Left cardiac atrium (tissue), 4 donors: ENCODE measurements around the gene PDE4A. TPM values are rescaled to one million over a fixed set of nuclear protein-coding genes. Genes with fewer than 3 reads are reported as not detected.

Source experiments
- ATAC-seq, 2 donors: fragments of 200-7000 bp; cut with Tn5 transposase; one replicate each; pipeline ENCODE4 v1.9.1; 2020; ENCODE audit warnings: mild to moderate bottlenecking in 2 of 2, moderate library complexity in 2 of 2
- DNase-seq: peaks from one replicate; pipeline ENCODE4 v3.0.0-alpha.2; 2020
- intact Hi-C, 2 donors: fragments of 100-400 bp; cut with DNase I; formaldehyde crosslinking; loops; one replicate each; pipeline versions ENCODE4 v1.14.1 to v1.15.1; 2022 to 2023
- total RNA-seq, 2 donors: library from RNA; stranded (reverse); fragmentation: NEBNext Ultra II Directional; extraction: Animal tissue kit (Norgen Biotek cat#: 25700); gene quantifications; one replicate each; pipeline ENCODE4 v1.2.1, GENCODE V29; 2021
- donor health status: DM: no; HTN: yes; CAD: no.
- donor health status: DM: no; HTN: yes; CAD: no; lungs with severe emphysema.
- donor health status: DM: yes; HTN: yes; CAD: no.
- donor health status: Dilated cardiomyopathy.

PDE4A gene
- total RNA-seq, 2 donors from 2014 or later: 13.5 to 13.7 TPM

DNA sequence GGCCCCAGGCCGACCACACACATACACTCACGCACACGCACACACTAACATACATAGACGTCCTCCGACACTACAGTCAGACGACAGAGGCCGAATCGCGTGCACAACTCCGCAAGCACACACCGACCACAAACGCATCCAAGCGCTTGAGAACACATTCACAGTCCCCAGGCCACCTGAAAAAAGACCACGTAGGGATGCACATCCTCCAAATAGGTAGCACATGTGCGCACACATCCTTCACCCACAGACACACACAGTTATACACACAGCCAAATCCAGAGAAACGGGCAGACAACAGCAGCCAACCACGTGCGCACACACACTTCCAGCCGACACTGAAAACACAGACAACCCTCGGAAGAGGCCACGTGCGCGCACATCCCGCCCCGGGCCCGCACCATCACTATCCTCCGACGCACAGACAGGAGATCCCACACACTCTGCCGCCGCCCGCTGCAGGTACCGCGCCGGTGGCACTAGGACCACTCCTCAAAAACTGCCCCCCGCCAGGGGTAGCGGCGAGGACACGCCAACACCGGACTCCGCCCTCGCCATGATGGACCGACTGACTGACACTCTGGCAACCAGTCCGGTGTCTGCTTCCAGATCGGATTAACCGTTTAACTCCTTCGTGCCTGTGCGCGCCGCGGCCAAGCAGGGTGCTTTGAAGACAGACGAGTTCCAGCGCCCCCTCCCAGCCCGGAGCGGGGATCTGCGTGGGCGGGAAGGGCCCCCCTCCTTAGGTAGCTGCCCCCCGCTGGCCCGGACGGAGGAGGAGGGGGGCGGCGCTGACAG, 493 bp upstream of the PDE4A start:
- intact Hi-C loops: no loop called here
- ATAC-seq (no peak), DNase-seq (no peak)

DNA sequence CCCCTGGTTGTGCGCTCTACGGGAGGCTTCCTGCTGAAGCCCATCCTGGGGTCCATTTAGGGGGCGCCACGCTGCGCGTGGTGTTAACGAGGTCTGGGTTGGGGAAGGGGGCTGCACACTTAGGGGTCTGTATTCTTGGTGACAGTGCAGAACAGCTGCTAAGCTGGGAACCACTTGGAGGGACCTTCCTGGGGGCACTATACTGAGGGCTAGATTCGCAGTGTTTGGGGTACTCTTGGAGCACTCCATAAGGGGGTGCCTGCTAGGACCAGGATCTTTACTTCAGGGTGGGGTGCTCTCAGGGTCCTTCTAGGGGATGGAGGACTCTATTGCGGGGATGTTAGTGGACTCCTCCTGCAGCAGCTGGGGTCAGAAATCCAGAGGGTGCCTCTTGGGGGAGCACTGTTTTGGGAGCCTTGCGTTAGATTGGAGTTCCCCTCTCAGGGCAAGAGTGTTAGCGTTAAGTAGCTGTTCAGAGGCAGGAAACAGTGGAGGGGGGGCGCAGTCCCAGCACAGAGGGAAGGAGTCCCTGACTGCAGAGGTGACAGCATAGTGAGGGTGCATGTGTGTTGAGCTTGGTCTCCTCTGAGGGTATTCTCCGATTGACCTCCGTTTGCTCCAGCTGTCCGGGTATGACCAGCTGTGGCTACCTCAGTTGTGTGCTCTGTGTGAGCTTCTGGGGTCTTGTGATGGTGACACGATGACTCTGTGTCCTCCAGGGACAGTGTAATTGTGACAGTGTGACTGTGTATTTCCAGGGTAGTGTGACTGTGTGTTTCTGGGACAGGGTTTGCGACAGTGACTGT, 1.1 kb downstream of the PDE4A start:
- ATAC-seq (no peak), DNase-seq (no peak)
- intact Hi-C loops: loop anchor here in 1 of 2 donors (2.0 kb wide), 1 partner anchor 17 kb away; no protein-coding TSS in a partner anchor

DNA sequence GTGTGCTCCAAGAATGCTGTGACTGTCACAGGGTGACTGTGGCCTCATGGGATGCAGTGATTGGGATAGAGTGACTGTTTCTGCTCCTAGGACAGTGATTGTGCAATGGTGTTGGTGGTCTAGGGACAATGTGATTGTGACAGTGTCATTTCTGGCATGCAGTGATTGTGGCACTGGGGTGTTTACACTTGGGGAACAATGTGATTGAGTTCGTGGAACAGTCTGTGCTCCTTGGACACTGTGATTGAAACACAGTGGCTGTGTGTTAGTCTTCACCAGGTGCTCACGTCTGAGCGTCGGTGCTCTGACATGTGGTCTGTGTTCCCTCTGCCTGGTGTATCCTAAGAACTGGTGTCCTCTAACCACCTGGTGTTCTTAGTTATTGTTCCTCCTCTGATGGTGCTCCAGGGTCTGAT, 1.7 kb downstream of the PDE4A start:
- ATAC-seq (no peak), DNase-seq (no peak)
- intact Hi-C loops: loop anchor here in 1 of 2 donors (2.0 kb wide), 1 partner anchor 17 kb away; no protein-coding TSS in a partner anchor

DNA sequence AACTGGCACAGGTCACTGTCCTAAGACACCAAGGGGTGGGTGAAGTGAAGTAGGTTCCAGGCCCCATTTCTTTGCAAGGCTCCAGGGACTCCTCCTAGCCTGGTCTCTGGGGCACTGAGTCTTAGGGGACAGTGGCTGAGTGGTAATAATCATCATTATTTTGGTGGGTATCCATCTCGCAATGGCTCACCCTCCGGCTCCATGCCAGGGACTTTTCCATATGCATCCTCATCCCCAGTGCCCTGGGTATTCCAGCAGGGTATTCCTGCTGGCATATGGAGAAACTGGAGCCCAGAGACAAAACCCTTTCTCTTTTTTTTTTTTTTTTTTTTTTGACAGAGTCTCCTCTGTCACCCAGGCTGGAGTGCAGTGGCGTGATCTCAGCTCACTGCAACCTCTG, 2.5 kb downstream of the PDE4A start:
- no peak for DNase-seq
- intact Hi-C loops: loop anchor here in 1 of 2 donors (2.0 kb wide), 1 partner anchor 18 kb away; no protein-coding TSS in a partner anchor

DNA sequence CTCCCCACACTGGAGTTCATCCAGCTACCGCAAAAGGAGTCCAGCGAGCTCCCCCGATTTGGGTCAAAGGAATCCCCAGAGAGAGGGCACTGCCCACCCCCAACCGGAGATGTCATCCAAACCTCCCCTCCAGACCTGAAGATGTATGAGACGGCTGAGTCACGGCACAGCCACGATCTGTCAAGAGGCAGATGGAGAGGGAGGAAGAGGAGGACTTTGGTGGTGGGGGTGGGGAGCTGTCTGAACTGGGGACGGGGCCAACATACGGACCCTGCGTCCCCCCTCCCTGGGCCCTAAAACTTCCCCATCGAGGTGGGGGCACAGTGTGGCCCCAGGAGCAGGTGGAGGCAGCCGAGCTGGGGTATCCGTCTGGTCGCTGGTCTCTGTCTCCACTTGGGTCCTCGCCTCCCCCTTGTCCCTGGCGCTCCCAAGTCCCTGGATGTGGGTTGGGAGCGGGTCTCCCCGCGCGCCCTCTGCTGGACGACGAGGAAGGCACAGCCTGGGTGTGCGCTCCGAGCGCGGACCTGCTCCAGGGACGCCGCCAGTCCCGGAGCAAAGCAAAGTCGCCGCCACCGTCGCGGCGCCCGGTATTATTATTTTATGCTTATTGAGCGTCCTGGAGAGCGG, 3.8 kb downstream of the PDE4A start:
- peak; percentile 84 to 90 for ATAC-seq
- intact Hi-C loops: no loop called here
- DNase-seq: peak; percentile 82

More for the DNA sequence above, 2.5 kb downstream of the PDE4A start:
- ATAC-seq: no peak

DNA sequence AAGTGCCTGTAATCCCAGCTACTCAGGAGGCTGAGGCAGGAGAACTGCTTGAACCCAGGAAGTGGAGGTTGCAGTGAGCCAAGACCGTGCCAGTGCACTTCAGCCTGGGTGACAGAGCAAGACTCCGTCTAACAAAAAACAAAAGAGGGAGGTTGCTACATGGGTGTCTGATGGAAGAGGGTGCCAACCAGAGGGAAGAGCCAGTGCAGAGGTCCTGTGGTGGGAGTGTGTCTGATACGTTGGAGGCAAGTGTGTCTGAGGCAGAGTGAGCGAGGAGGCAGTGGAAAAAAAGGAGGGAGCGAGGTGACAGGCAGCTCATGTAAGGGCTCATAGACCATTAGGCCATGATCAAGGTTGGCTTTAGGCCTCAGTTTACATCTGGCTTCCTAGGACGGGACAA, 6.8 kb downstream of the PDE4A start:
- intact Hi-C loops: no loop called here
- DNase-seq (no peak), ATAC-seq (no peak)

DNA sequence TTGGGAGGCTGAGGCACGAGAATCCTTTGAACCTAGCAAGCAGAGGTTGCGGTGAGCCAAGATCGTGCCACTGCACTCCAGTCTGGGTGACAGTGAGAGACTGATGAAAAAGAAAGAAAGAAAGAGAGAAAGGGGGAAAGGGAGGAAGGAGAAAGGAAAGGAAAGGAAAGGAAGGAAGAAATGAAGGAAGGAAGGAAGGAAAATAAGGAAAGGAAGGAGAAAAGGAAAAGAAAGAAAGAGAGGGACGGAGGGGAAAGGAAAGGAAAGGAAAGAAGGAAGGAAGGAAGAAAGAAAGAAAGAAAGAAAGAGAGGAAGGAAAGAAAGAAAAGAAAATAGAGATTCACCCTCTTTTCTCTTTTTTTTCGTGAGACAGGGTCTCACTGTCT, 8.7 kb downstream of the PDE4A start:
- ATAC-seq (no peak), DNase-seq (no peak)
- intact Hi-C loops: no loop called here

DNA sequence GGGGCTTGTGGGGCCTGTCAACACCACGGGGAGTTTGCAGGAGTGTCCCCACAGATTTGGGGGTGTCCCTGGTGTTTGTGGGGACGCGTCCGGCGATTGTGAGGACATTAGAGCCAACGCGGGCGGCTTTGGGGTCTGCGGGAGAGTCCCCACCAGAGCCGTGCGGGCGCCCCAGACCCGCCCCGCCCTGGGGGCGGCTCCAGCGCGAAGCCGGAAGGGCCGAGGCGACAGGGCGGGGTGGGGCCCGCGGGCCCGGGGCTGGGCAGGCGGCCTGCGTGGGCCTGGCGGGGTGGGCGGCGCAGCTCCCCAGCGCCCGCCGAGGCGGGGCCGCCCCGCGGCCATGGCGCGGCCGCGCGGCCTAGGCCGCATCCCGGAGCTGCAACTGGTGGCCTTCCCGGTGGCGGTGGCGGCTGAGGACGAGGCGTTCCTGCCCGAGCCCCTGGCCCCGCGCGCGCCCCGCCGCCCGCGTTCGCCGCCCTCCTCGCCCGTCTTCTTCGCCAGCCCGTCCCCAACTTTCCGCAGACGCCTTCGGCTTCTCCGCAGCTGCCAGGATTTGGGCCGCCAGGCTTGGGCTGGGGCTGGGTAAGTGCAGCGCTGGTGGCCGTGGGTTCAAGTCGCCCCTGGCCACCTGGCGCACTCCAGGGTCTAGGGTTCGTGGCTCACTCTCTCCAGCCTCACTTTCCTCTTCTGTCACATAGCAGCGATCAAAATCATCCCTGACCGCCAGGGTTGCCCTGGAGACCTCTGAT, 10.3 kb downstream of the PDE4A start:
- ATAC-seq: peak; percentile 79 to 85
- intact Hi-C loops: no loop called here
- DNase-seq: peak; percentile 80

DNA sequence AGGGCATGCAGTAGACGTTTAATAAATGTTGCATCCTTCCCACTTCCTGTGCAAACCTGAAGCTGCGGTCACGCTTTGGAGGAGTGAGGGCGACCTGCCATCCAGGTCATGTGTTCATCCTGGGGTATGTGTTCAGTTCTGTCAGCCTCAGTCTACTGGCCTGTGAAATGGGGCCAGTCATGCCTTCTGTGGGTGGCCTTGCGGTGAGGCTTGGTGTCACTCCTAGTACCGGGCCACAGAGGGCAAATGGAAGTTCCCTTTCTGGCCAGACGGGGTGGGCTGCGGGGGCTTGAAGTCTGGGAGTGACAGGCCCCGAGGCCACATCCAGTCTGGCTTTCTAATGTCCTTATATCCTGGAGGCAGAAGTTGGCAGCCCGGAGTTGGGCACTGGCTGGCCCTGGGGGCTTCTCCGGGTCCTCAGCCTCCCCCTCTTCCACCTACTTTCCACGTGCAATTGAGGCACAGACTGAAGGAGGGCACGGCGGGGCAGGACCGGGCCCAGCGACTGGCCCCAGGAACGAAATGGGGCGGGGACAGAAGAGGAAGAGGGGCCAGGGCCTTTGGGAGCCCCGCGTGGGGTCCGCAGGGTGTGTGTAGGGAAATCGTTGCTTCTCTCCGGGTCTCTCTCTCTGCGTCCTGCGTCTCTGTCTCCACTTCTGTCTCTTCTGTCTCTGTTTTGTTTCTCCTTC, 11.1 kb downstream of the PDE4A start:
- no peak for DNase-seq
- intact Hi-C loops: no loop called here
- peak; percentile 4 to 10 for ATAC-seq

DNA sequence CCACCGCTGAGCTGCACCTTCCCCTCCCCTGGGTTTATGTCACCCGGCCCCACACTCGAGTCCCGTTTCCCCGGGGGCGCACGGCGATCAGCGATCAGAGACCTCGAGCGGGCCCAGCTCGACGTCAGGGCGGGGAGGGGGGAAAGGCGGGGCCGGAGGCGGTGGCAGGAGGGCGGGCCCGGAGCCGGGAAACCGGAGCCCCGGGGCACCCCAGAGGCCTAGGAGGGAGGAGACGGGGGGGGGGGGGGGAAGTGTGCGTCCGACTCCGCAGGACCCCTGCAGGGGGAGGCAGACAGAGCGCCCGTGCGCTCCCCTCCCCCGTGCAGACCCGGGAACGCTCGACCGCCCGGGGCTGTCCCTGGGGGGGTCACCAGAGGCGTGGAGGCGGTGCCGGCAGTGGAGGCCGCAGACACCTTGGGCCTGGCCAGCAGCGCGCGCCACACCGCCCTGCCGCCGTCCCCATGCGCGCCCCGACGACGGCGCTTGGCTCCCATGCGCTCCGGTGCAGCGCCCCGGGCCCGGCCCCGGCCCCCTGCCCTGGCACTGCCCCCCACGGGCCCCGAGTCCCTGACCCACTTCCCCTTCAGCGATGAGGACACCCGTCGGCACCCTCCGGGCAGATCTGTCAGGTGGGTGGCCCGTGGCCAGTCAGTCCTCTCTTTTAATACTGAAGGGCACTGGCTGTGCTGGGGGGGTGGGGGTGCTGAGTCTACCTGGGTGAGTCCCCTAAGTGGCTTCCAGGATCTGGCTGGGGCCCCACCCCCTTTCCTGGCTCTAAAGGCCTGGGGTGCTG, 11.8 kb downstream of the PDE4A start:
- DNase-seq: peak; percentile 73
- intact Hi-C loops: no loop called here
- peak; percentile 76 to 77 for ATAC-seq

DNA sequence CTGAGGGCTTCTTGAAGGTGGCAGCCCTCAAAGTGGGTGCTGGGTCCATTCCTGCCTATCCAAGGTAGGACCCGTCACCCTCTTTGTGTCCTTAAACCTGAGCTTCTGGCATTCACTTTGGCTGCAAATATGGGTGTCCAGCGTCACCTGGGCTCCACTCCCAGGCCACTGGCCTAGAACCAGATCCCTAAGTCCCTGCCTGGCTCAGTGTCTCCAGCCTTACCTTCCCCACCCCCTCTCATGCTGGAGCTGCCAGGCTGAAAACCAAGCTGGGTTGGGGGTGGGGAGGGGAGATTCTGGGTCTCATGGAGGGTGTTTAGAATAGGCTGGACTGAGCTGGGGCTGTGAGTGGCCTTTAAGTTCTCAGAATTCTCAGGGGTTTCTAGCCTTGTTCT, 12.4 kb downstream of the PDE4A start:
- no peak for DNase-seq
- ATAC-seq: no peak

DNA sequence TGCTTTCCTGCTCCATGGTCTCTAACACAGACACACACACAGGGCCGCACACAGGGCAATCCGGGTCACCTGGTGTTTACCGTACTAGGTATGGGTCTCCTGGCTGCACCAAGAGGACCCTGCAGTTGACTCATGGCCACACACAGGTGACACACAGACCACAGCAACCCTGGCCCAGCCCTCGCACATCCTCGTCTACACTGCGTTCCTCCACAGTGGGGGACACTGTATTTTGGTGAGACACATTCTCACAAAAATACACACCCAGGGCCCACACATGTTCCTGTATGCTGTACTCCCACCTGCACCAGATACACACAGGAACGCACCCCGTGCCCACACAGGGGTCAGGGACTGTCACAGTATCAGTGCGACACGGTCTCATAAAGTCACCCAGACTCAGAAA, 12.8 kb downstream of the PDE4A start:
- no peak for DNase-seq
- no peak for ATAC-seq
- intact Hi-C loops: no loop called here

More for the DNA sequence above, 12.4 kb downstream of the PDE4A start:
- intact Hi-C loops: no loop called here

DNA sequence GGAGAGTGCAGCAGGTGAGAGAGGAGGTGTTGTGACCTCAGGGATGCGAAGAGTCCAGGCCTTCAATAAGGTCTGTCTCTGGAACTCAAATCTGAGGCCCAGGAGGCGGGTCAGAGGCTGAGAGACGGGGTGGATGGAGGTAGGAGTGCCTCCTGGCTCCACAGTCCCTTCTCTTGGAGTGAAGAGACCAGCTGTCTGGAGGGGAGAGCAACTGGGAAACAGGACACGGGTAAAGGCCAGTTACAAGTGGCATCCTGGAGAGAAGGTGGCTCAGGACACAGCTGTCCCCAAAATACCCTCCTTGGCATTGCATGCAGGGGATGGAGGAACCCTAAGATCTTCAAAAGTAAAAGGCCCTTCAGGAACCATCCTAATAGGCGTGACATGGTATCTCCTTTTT, 19.2 kb downstream of the PDE4A start:
- intact Hi-C loops: no loop called here

DNA sequence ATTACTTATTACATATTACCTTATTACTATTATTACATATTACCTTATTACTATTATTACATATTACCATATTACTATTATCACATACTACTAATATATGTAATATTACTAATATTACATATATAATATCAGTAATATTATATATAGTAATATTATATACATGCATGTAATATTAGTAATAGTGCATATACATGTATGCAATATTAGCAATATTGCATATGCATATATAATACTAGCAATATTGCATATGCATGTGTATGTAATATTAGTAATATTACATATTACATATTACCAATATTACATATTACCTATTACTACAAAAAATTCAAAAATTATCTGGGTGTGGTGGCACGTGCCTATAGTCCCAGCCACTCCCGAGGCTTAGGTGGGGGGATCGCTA, 22.4 kb downstream of the PDE4A start:
- ATAC-seq: no peak
- intact Hi-C loops: no loop called here
- no peak for DNase-seq

More for the DNA sequence above, 19.2 kb downstream of the PDE4A start:
- ATAC-seq (no peak), DNase-seq (no peak)

DNA sequence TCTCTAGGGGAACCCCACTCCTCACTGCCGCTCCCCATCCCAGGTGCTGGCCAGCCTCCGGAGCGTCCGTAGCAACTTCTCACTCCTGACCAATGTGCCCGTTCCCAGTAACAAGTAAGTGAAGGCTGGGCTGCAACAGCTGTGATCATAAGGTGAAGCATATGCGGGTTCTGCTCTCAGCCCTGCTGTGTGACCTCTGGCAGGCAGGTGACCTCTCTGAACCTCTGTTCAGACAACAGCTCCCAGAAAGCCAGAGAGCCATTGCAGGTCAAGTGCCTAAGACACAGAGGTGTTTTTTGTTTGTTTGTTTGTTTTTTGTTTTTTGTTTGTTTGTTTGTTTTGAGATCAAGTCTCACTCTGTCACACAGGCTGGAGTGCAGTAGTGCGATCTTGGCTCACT, 28.7 kb downstream of the PDE4A start:
- DNase-seq (no peak), ATAC-seq (no peak)
- intact Hi-C loops: no loop called here

DNA sequence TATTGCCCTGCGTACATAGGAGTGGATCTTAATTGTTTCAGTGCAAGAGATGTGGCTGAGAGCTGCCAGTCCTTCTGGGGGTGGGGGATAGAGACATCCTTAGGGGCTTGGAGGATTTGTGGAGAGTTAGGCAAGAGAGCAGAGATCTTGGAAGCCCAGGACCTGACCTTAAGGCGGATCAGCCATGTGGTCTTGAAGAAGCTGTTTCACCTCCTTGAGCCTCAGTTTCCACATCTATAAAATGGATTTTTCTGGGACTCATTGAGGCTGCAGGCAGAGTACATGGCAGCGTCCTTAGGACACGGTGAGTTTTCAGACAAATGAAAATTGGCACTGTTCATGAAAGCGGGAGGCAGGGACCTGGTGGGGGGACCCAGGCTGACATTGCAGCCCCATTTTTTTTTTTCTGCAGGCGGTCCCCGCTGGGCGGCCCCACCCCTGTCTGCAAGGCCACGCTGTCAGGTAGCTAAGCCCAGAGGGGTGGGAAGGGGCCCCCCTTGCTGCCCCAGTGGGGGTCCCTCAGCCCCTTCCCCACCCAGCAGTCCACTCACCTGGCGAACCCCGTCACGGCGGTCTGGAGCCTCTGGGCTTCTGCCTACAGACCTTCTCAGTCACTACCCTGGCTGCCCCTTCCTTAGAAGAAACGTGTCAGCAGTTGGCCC, 30.0 kb downstream of the PDE4A start:
- DNase-seq (no peak), ATAC-seq (no peak)
- intact Hi-C loops: no loop called here

DNA sequence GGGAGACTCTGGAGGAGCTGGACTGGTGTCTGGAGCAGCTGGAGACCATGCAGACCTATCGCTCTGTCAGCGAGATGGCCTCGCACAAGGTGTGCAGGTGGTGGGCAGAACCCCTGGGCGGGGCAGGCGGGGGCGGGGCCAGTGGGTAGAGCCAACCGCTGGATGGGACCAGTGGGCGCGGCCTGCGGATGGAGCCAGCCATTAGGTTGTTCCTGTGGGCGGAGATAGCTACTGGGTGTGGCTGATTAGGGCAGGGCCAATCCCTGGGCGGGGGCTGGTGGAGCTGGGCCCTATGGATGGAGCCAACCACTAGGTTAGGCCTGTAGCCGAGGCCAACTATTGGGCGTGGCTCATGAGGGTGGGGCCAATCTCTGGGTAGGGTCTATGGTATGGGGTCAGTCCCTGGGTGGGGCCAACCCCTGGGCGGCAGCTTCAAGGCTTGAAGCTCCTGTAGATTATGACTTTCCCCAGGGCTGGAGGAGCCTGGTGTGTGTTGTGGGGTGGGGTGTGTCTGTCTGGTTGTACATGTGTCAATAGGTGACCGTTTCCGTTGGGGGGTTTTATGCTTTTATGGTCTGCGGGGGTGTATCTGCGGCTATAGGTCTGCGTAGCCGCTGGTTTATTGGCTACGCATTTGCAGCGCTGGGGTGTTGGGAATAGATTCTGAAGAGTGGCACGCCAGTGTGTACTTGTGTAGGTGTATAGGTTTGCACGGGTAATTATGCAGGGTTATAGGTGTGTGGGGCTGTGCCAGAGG, 30.7 kb downstream of the PDE4A start:
- ATAC-seq (no peak), DNase-seq (no peak)
- intact Hi-C loops: no loop called here
